ENCODE measurements around the gene TBATA. TPM values are rescaled to one million over a fixed set of nuclear protein-coding genes. Genes with fewer than 3 reads are reported as not detected.

The TBATA gene
- total and polyA plus RNA-seq, 2 of the 8 experiments (the other 6 are each of a cell fraction or from before 2014, with no cell fraction given), result not detected

DNA sequence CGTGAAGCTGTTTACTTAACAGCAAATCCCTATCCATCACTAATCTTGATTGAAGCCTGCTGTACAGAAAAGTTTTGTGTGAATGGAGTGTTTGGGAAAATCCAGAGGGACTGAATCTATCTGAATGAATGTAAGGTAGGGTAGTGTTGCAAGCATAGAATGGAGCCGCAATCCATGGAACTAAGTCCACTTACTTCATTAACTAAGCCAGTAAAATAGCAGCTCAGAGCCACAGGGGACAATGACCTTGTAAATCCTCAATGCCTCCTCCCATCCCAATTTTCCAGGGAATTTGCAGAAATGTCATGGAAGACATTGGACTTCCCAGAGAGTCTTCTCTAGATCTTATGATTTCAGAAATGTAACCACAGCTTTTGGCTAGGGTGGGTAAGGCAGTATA is 15.2 kb downstream of the TBATA start:
- H2BK15ac ChIP-seq (ENCODE audit: low read length), result no peak overlapping the region
- H3K27ac ChIP-seq (ENCODE audit: low read depth, low read length), result no peak overlapping the region
- no peaks in the 10 kb centered on the region for H3K79me1 ChIP-seq (ENCODE audit: low read depth, low read length)
- no peaks in the 10 kb centered on the region for H3K27me3 ChIP-seq (replicated peaks in 1 of 4; ENCODE audit: control insufficient read depth in 3 of 4, extremely low read depth in 1 of 4, insufficient read depth in 3 of 4, low read length in 3 of 4)
- H2BK20ac ChIP-seq (ENCODE audit: low read length), result no peak overlapping the region
- no peaks in the 10 kb centered on the region for H3K79me2 ChIP-seq (ENCODE audit: control insufficient read depth in 1 of 2, insufficient read depth in 2 of 2, low read length in 2 of 2)
- no peaks in the 10 kb centered on the region; a peak in 1 of 7 replicates for H3K4me1 ChIP-seq (replicated peaks in 1 of 4; ENCODE audit: control insufficient read depth in 3 of 4, insufficient read depth in 4 of 4, low read length in 3 of 4)
- no peak overlapping the region for H2BK120ac ChIP-seq (replicated peaks; ENCODE audit: low read depth, low read length)
- H3K9me3 ChIP-seq (ENCODE audit: insufficient read depth in 2 of 2, low read depth in 1 of 2, low read length in 1 of 2), result peaks cover 9 to 12% of the 10 kb centered on the region in 2 experiments
- no peaks in the 10 kb centered on the region for H4K20me1 ChIP-seq (replicated peaks in 1 of 2; ENCODE audit: control insufficient read depth in 1 of 2, insufficient read depth in 2 of 2, low read length in 2 of 2)
- no peaks in the 10 kb centered on the region for H3K23me2 ChIP-seq (ENCODE audit: low read depth, low read length)
- no peak overlapping the region for H3K4ac ChIP-seq (replicated peaks; ENCODE audit: insufficient read length, low read depth, low read length)
- no peak overlapping the region for H4K91ac ChIP-seq (replicated peaks; ENCODE audit: insufficient read length, low read length)
- no peak overlapping the region for H4K5ac ChIP-seq (ENCODE audit: insufficient read length, low read depth, low read length)
- POLR2A ChIA-PET (ENCODE audit: partially characterized antibody), result no interaction called here
- WGBS, 2 experiments (ENCODE audit: extremely low coverage in 1 of 2, insufficient coverage in 1 of 2, insufficient read length in 1 of 2, insufficient replicate concordance in 2 of 2, low coverage in 1 of 2, low lambda C conversion rate in 2 of 2, missing lambda C conversion rate in 1 of 2), result 88% methylated on average over 2 of the region's 2 CpGs; no CpG with 5 or more reads in 1 of the 2 experiments
- H3K14ac ChIP-seq (ENCODE audit: insufficient read length), result no peak overlapping the region
- no peak overlapping the region for H3K56ac ChIP-seq (replicated peaks; ENCODE audit: insufficient read length, low read depth, low read length)
- no peak overlapping the region for H4K8ac ChIP-seq (ENCODE audit: extremely low read depth, insufficient read depth, low read length)
- H3K4me3 ChIP-seq (ENCODE audit: extremely low read depth in 1 of 4, insufficient read depth in 2 of 4, low read depth in 3 of 4, low read length in 4 of 4), result no peak overlapping the region
- no peak for FAIRE-seq
- no peak overlapping the region for H2AK5ac ChIP-seq (ENCODE audit: low read depth, low read length)
- no peak overlapping the region for H2BK5ac ChIP-seq (ENCODE audit: low read depth, low read length)
- no peak overlapping the region for H3K4me2 ChIP-seq (ENCODE audit: insufficient read depth in 1 of 2, low read depth in 2 of 2, low read length in 2 of 2)
- no peak overlapping the region for H3K23ac ChIP-seq (ENCODE audit: insufficient read length)
- H3K18ac ChIP-seq (ENCODE audit: extremely low read depth, low read length), result no peak overlapping the region
- H3K9ac ChIP-seq (replicated peaks in 1 of 4; ENCODE audit: extremely low read depth in 1 of 4, low read depth in 3 of 4, low read length in 3 of 4), result no peak overlapping the region
- no peaks in the 10 kb centered on the region for H3K36me3 ChIP-seq (ENCODE audit: control insufficient read depth in 2 of 4, insufficient read depth in 4 of 4, low read length in 3 of 4)
- CTCF ChIA-PET (ENCODE audit: partially characterized antibody), result interaction anchor here (1.1 to 3.1 kb wide), 2 partner anchors 10 to 28 kb away, joined by 3 to 14 read pairs; no protein-coding TSS in a partner anchor
- no peak overlapping the region for H2AFZ ChIP-seq (ENCODE audit: low read length)
- no peak for DNase-seq (ENCODE audit: low read depth in 1 of 2, low spot score in 2 of 2)
- no peak overlapping the region for H2BK12ac ChIP-seq (ENCODE audit: low read depth, low read length)
- TF ChIP-seq KDM4A (IDR thresholded peaks at IDR 0.05; ENCODE audit: low read depth, low read length, severe bottlenecking) (no peak), SIN3A (conservative IDR thresholded peaks at IDR 0.05 in 1 of 2, IDR thresholded peaks at IDR 0.05 in 1 of 2; ENCODE audit: low read depth in 1 of 2, low read length in 2 of 2) (no peak), SAP30 (IDR thresholded peaks at IDR 0.05; ENCODE audit: insufficient read depth, insufficient replicate concordance, low read length) (no peak), CREB1 (IDR thresholded peaks at IDR 0.05) (no peak), NRF1 (IDR thresholded peaks at IDR 0.05; ENCODE audit: low read depth, low read length) (no peak), GTF2F1 (IDR thresholded peaks at IDR 0.05; ENCODE audit: borderline replicate concordance, low read depth, low read length) (no peak), CHD1 (IDR thresholded peaks at IDR 0.05; ENCODE audit: low read depth, low read length) (no peak), CHD2 (IDR thresholded peaks at IDR 0.05; ENCODE audit: low read length) (no peak), RAD21 (IDR thresholded peaks at IDR 0.05 in 1 of 2, conservative IDR thresholded peaks at IDR 0.05 in 1 of 2; ENCODE audit: low read depth in 2 of 2, low read length in 2 of 2) (no peak), CTBP2 (IDR thresholded peaks at IDR 0.05; ENCODE audit: borderline replicate concordance, insufficient read depth, insufficient read length, low read length) (no peak), SUZ12 (IDR thresholded peaks at IDR 0.05; ENCODE audit: low read length) (no peak), RXRA (IDR thresholded peaks at IDR 0.05; ENCODE audit: insufficient read depth, low read depth, low read length) (no peak), POLR2A (IDR thresholded peaks at IDR 0.05; ENCODE audit: control extremely low read depth in 1 of 2, low read depth in 2 of 2, low read length in 2 of 2) (no peak), TAF7 (optimal IDR thresholded peaks at IDR 0.05; ENCODE audit: borderline replicate concordance, low read depth, low read length) (no peak)

Data from H1 (cell line).